Brain (organoid and tissue), 1 donor: ENCODE measurements around the gene DLD. TPM values are rescaled to one million over a fixed set of nuclear protein-coding genes. Genes with fewer than 3 reads are reported as not detected.

Source experiments
- polyA plus RNA-seq: library from polyadenylated mRNA; stranded (reverse); fragments of 350-450 nt; fragmentation: Illumina TruSeq; extraction: RNeasy Lipid Tissue Mini Kit (QIAGEN cat#74804); gene quantifications from one replicate; pipeline ENCODE4 v1.2.3, GENCODE V29; 2015; ENCODE audit warnings: low read depth, low replicate concordance; ENCODE audit not compliant: insufficient read depth

Gene DLD
- polyA plus RNA-seq, 1 donor from 2014 or later: 43.7 TPM

Other genes with a start within 250 kb of the DLD start
- not detected for gene SLC26A4, start 230.4 kb upstream of the DLD start, polyA plus RNA-seq
- gene CBLL1, start 147.0 kb upstream of the DLD start, polyA plus RNA-seq: 22.7 TPM
- gene SLC26A3, start 88.0 kb upstream of the DLD start, polyA plus RNA-seq: not detected
- 11.2 TPM for gene LAMB1, start 112.0 kb downstream of the DLD start, polyA plus RNA-seq
- gene LAMB4, start 239.2 kb downstream of the DLD start, polyA plus RNA-seq: not detected